Measurements from ENCODE around the gene ANKRD17. TPM values are rescaled to one million over a fixed set of nuclear protein-coding genes. Genes with fewer than 3 reads are reported as not detected.
A peak's percentile ranks its signal among the peaks of the same experiment; 100 is the strongest.

Gene ANKRD17
- total RNA-seq, 1 donor from 2014 or later, result 67.3 TPM

DNA sequence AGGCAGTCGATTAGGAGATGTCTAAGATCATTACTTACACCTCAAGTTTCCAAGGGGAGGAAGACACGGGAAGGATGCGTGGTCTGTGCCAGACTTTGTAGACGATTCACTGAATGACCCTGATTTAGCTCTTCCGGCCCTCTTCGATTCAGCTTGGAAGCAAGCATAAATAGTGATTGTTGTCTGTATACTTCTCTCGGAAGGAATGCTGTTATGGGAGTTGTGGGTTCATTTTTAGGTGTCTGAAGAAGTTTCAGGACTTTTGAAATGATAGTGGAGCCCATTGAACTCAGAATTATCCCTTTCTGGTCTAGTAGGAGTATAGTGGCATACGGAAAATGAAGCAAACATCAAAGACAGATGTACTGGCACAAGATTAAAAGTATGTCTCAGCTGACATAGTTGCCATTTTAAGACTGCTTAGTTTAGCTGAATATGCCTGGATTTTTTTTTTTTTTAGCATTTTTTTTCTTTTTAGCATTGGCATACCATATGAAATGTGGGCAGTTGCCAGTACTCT, 1.0 kb upstream of the ANKRD17 start:
- Histone ChIP-seq H4K20me1 (ENCODE audit: low read depth) (peaks cover 28% of the 10 kb centered on the region), H3K79me2 (ENCODE audit: low read depth) (peaks cover 72% of the 10 kb centered on the region), H3K9ac (peak overlapping the region; percentile 90), H3K9me3 (ENCODE audit: low read depth) (no peaks in the 10 kb centered on the region), H3K36me3 (no peaks in the 10 kb centered on the region), H3K27ac (peak overlapping the region; percentile 97), H3K4me2 (peak overlapping the region; percentile 98), H3K27me3 (no peaks in the 10 kb centered on the region), H3F3A (ENCODE audit: low read depth) (peaks cover 13% of the 10 kb centered on the region), H3K4me3 (peak overlapping the region; percentile 89), H2AFZ (replicated peaks) (peak overlapping the region; percentile 90), H3K4me1 (peaks cover 23% of the 10 kb centered on the region)
- Mint-ChIP-seq H3K4me3 (peak overlapping the region; percentile 100), H3K4me1 (peaks cover 16% of the 10 kb centered on the region), H3K9me3 (no peaks in the 10 kb centered on the region), H3K36me3 (peaks cover 5% of the 10 kb centered on the region), H3K27me3 (ENCODE audit: insufficient read depth, low read depth) (peaks cover 4% of the 10 kb centered on the region), H3K27ac (peak overlapping the region; percentile 97)
- TF ChIP-seq EZH2 (IDR thresholded peaks at IDR 0.05) (no peak), EZH2phosphoT487 (IDR thresholded peaks at IDR 0.05) (no peak)
- TF ChIP-seq, protein P1, sequence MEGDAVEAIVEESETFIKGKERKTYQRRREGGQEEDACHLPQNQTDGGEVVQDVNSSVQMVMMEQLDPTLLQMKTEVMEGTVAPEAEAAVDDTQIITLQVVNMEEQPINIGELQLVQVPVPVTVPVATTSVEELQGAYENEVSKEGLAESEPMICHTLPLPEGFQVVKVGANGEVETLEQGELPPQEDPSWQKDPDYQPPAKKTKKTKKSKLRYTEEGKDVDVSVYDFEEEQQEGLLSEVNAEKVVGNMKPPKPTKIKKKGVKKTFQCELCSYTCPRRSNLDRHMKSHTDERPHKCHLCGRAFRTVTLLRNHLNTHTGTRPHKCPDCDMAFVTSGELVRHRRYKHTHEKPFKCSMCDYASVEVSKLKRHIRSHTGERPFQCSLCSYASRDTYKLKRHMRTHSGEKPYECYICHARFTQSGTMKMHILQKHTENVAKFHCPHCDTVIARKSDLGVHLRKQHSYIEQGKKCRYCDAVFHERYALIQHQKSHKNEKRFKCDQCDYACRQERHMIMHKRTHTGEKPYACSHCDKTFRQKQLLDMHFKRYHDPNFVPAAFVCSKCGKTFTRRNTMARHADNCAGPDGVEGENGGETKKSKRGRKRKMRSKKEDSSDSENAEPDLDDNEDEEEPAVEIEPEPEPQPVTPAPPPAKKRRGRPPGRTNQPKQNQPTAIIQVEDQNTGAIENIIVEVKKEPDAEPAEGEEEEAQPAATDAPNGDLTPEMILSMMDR (IDR thresholded peaks at IDR 0.05), result no peak
- DNase-seq (ENCODE audit: low spot score), result no peak

DNA sequence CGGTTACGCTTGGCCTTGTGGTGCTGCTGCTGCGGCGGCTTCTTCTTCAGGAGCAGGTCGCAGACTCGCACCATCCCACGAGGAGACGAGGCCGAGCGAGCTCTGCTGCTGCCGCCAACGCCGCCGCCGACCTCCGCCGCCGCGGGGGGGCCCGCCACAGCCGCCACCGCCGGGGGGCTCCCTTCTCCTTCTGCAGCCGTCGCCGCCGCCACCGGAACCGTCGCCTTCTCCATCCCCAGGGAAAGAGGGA, 237 bp downstream of the ANKRD17 start:
- no peaks in the 10 kb centered on the region for H3K9me3 ChIP-seq (ENCODE audit: low read depth)
- Mint-ChIP-seq H3K27me3 (ENCODE audit: insufficient read depth, low read depth) (peaks cover 4% of the 10 kb centered on the region), H3K4me3 (peak overlapping the region; percentile 100), H3K4me1 (peaks cover 20% of the 10 kb centered on the region), H3K36me3 (peaks cover 11% of the 10 kb centered on the region), H3K27ac (peak overlapping the region; percentile 53), H3K9me3 (no peaks in the 10 kb centered on the region)
- H4K20me1 ChIP-seq (ENCODE audit: low read depth), result peaks cover 41% of the 10 kb centered on the region
- H3K79me2 ChIP-seq (ENCODE audit: low read depth), result peaks cover 84% of the 10 kb centered on the region
- peak overlapping the region; percentile 89 for H3K4me3 ChIP-seq
- peaks cover 13% of the 10 kb centered on the region for H3F3A ChIP-seq (ENCODE audit: low read depth)
- peak overlapping the region; percentile 66 for H2AFZ ChIP-seq (replicated peaks)
- H3K4me2 ChIP-seq, result peak overlapping the region; percentile 98
- H3K4me1 ChIP-seq, result peaks cover 23% of the 10 kb centered on the region
- no peak for TF ChIP-seq EZH2phosphoT487 (IDR thresholded peaks at IDR 0.05)
- TF ChIP-seq, protein P1 (IDR thresholded peaks at IDR 0.05), result peak; percentile 43
- DNase-seq (ENCODE audit: low spot score), result no peak
- H3K27me3 ChIP-seq, result no peaks in the 10 kb centered on the region
- H3K36me3 ChIP-seq, result no peaks in the 10 kb centered on the region
- peak overlapping the region; percentile 90 for H3K9ac ChIP-seq
- peak overlapping the region; percentile 97 for H3K27ac ChIP-seq

DNA sequence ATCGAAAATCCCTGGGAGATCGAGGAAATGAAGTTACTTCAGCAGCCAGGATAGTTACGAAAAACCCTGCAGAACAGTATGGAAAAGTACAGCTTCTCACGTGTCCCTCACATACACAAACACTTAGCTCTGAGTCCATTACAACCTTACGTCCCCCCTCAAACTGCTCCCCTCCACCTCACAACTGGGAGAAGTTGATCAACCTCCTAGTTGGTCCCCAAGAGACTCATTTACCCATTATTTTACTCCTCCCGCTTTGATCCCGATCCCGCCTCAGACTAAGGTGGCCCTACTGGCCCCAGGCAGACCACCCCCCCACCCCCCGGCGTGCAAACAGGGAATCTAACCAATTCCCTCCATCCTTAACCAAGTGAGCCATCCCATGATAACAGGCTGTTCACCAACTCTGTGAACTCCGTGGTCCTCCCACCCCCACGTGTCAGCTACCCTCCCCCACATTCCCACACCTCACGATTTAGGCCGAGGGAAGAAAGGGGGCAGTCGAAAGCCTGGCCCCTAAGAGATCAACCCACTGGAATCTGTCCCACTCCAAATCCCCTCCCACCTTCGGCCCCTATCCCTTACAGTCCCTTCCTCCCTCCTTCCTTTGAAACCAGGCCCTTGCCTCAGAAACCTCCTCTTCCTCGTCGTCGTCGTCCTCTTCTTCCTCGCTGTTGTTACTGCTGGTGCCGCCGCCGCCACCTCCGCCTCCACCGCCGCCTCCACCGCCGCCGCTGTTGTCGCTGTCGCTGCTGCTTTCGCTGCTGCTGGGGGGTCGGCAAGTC, 755 bp downstream of the ANKRD17 start:
- Histone ChIP-seq H3K9me3 (ENCODE audit: low read depth) (no peaks in the 10 kb centered on the region), H3K9ac (peak overlapping the region; percentile 90), H2AFZ (replicated peaks) (peak overlapping the region; percentile 66), H3K4me1 (peaks cover 23% of the 10 kb centered on the region), H3K27me3 (no peaks in the 10 kb centered on the region), H3K4me3 (peak overlapping the region; percentile 89), H3K4me2 (peak overlapping the region; percentile 98), H3F3A (ENCODE audit: low read depth) (peaks cover 13% of the 10 kb centered on the region), H4K20me1 (ENCODE audit: low read depth) (peaks cover 46% of the 10 kb centered on the region), H3K79me2 (ENCODE audit: low read depth) (peaks cover 89% of the 10 kb centered on the region), H3K36me3 (no peaks in the 10 kb centered on the region), H3K27ac (peak overlapping the region; percentile 97)
- Mint-ChIP-seq H3K36me3 (peaks cover 16% of the 10 kb centered on the region), H3K27me3 (ENCODE audit: insufficient read depth, low read depth) (peaks cover 4% of the 10 kb centered on the region), H3K9me3 (no peaks in the 10 kb centered on the region), H3K27ac (peak overlapping the region; percentile 100), H3K4me3 (peak overlapping the region; percentile 100), H3K4me1 (peaks cover 20% of the 10 kb centered on the region)
- no peak for DNase-seq (ENCODE audit: low spot score)
- TF ChIP-seq EZH2 (IDR thresholded peaks at IDR 0.05), result no peak
- TF ChIP-seq EZH2phosphoT487 (IDR thresholded peaks at IDR 0.05), result no peak
- TF ChIP-seq, protein P1 (IDR thresholded peaks at IDR 0.05), result no peak

Measured in neural progenitor cell (in vitro differentiated cells).